DMS 273 (cell line): Measurements from ENCODE around the gene FAM168A.
A peak's percentile ranks its signal among the peaks of the same experiment; 100 is the strongest.

Experiments used
- DNase-seq: peaks from one replicate; lab custom pipeline; 2025; ENCODE audit not compliant: unreplicated experiment; lab: John Stamatoyannopoulos, UW

Gene FAM168A

GRCh38 chr11:73355109-73355508 is 242.8 kb downstream of the FAM168A start:
- no peak for DNase-seq

- no peak for DNase-seq
Measured at GRCh38 chr11:73353422-73353821, 244.5 kb downstream of the FAM168A start.

- peak; percentile 68 for DNase-seq
Measured at GRCh38 chr11:73350908-73351636, 246.8 kb downstream of the FAM168A start.
